ENCODE results near the gene WIZ. TPM values are rescaled to one million over a fixed set of nuclear protein-coding genes. Genes with fewer than 3 reads are reported as not detected.
A peak's percentile ranks its signal among the peaks of the same experiment; 100 is the strongest.

WIZ gene
- total RNA-seq, 1 experiment from 2014 or later = 72.3 TPM

GRCh38 chr19:15450528-15450890 lies 753 bp upstream of the WIZ start:
- intact Hi-C loops (cut with micrococcal nuclease; ENCODE audit: unreplicated experiment) = no loop called here
- peaks cover 14% of the 10 kb centered on the region for H3K4me1 ChIP-seq (ENCODE audit: insufficient read depth, low read length, poor library complexity, severe bottlenecking)
- H3K9me3 ChIP-seq (ENCODE audit: low read depth, low read length, poor library complexity, severe bottlenecking) = no peaks in the 10 kb centered on the region
- no peaks in the 10 kb centered on the region for H3K27me3 ChIP-seq (replicated peaks; ENCODE audit: insufficient read depth, low read depth, low read length, poor library complexity)
- H3K4me3 ChIP-seq (ENCODE audit: low read depth, low read length, poor library complexity, severe bottlenecking) = no peak overlapping the region
- no peaks in the 10 kb centered on the region for H3K36me3 ChIP-seq (ENCODE audit: insufficient read depth, low read length, poor library complexity, severe bottlenecking)
- no peak for DNase-seq (ENCODE audit: low spot score)
- POLR2A ChIA-PET (ENCODE audit: low non-redundant PET) = interaction anchor here (0.7 kb wide), 1 partner anchor 11 kb away, joined by 3 read pairs; no protein-coding TSS in a partner anchor
- CTCF ChIA-PET = no interaction called here
- no TSS peak for BruUV-seq (replicated peaks)
- H3K27ac ChIP-seq (ENCODE audit: low read depth, low read length, poor library complexity, severe bottlenecking) = no peak overlapping the region
- TF ChIP-seq CTCF (conservative IDR thresholded peaks at IDR 0.05; ENCODE audit: low read depth, low read length) (no peak), EZH2 (IDR thresholded peaks at IDR 0.05; ENCODE audit: borderline replicate concordance, low read depth, low read length, poor library complexity, severe bottlenecking) (no peak)

GRCh38 chr19:15448778-15449619 lies 757 bp downstream of the WIZ start:
- CTCF ChIA-PET = interaction anchor here (0.6 kb wide), 1 partner anchor 223 kb away, joined by 6 read pairs; no protein-coding TSS in a partner anchor
- Histone ChIP-seq H3K27ac (ENCODE audit: low read depth, low read length, poor library complexity, severe bottlenecking) (peak overlapping the region; percentile 57), H3K4me1 (ENCODE audit: insufficient read depth, low read length, poor library complexity, severe bottlenecking) (peaks cover 14% of the 10 kb centered on the region), H3K27me3 (replicated peaks; ENCODE audit: insufficient read depth, low read depth, low read length, poor library complexity) (no peaks in the 10 kb centered on the region), H3K4me3 (ENCODE audit: low read depth, low read length, poor library complexity, severe bottlenecking) (peak overlapping the region; percentile 63), H3K9me3 (ENCODE audit: low read depth, low read length, poor library complexity, severe bottlenecking) (no peaks in the 10 kb centered on the region), H3K36me3 (ENCODE audit: insufficient read depth, low read length, poor library complexity, severe bottlenecking) (no peaks in the 10 kb centered on the region)
- TF ChIP-seq CTCF (conservative IDR thresholded peaks at IDR 0.05; ENCODE audit: low read depth, low read length) (no peak), EZH2 (IDR thresholded peaks at IDR 0.05; ENCODE audit: borderline replicate concordance, low read depth, low read length, poor library complexity, severe bottlenecking) (no peak)
- POLR2A ChIA-PET (ENCODE audit: low non-redundant PET) = no interaction called here
- no peak for DNase-seq (ENCODE audit: low spot score)
- no TSS peak for BruUV-seq (replicated peaks)
- intact Hi-C loops (cut with micrococcal nuclease; ENCODE audit: unreplicated experiment) = no loop called here

- POLR2A ChIA-PET (ENCODE audit: low non-redundant PET) = no interaction called here
- DNase-seq (ENCODE audit: low spot score) = no peak
- H3K9me3 ChIP-seq (ENCODE audit: low read depth, low read length, poor library complexity, severe bottlenecking) = no peaks in the 10 kb centered on the region
- CTCF ChIA-PET = no interaction called here
- intact Hi-C loops (cut with micrococcal nuclease; ENCODE audit: unreplicated experiment) = no loop called here
- TF ChIP-seq CTCF (conservative IDR thresholded peaks at IDR 0.05; ENCODE audit: low read depth, low read length) = no peak
- TF ChIP-seq EZH2 (IDR thresholded peaks at IDR 0.05; ENCODE audit: borderline replicate concordance, low read depth, low read length, poor library complexity, severe bottlenecking) = no peak
- BruUV-seq (replicated peaks) = no TSS peak
- no peak overlapping the region for H3K27ac ChIP-seq (ENCODE audit: low read depth, low read length, poor library complexity, severe bottlenecking)
- no peak overlapping the region for H3K4me3 ChIP-seq (ENCODE audit: low read depth, low read length, poor library complexity, severe bottlenecking)
- peaks cover 14% of the 10 kb centered on the region for H3K4me1 ChIP-seq (ENCODE audit: insufficient read depth, low read length, poor library complexity, severe bottlenecking)
- H3K27me3 ChIP-seq (replicated peaks; ENCODE audit: insufficient read depth, low read depth, low read length, poor library complexity) = no peaks in the 10 kb centered on the region
- H3K36me3 ChIP-seq (ENCODE audit: insufficient read depth, low read length, poor library complexity, severe bottlenecking) = no peaks in the 10 kb centered on the region
Observed at GRCh38 chr19:15448044-15448777, 1.5 kb downstream of the WIZ start.
